ENCODE results near the gene DAPK2. TPM values are rescaled to one million over a fixed set of nuclear protein-coding genes. Genes with fewer than 3 reads are reported as not detected.
"Not testable (repeated sequence)": the region's sequence is repeated elsewhere in the genome, so short reads cannot be mapped to it uniquely, and the experiment has no call there.

Gene DAPK2
- total and polyA plus RNA-seq, 8 donors = 18.3 to 59.3 (median 24.2) TPM

DNA sequence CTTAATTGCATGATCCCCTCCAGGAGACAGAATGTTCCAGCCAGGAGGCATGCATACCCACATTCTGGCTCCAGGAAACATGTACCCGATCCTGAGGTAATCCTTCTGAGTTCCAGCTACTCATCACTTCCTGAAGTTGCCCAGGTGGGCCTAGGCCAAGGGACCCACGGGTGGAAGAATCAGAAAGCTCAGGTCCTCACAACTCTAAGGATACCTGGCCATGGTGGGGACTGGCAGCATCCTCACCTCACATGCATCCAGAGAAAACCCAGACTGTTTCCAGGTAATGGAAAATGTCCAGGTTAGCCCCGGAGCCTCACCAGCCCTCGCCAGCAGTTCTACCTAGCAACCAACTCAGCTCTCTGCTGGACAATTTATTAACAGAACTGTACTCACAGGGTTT is 78.2 kb downstream of the DAPK2 start:
- intact Hi-C loops (cut with DNase I) = no loop called here
- no peak overlapping the region for H3K4me3 ChIP-seq
- H3K4me1 ChIP-seq = peaks cover 14 to 24% of the 10 kb centered on the region in 2 donors
- peak overlapping the region in 1 of 2 donors; percentile 61 for H3K27ac ChIP-seq
- DNase-seq = no peak
- no peaks in the 10 kb centered on the region for H3K9me3 ChIP-seq
- peak; percentile 15 for ATAC-seq
- peaks cover 0 to 13% of the 10 kb centered on the region in 2 donors for H3K36me3 ChIP-seq
- TF ChIP-seq, protein P1, sequence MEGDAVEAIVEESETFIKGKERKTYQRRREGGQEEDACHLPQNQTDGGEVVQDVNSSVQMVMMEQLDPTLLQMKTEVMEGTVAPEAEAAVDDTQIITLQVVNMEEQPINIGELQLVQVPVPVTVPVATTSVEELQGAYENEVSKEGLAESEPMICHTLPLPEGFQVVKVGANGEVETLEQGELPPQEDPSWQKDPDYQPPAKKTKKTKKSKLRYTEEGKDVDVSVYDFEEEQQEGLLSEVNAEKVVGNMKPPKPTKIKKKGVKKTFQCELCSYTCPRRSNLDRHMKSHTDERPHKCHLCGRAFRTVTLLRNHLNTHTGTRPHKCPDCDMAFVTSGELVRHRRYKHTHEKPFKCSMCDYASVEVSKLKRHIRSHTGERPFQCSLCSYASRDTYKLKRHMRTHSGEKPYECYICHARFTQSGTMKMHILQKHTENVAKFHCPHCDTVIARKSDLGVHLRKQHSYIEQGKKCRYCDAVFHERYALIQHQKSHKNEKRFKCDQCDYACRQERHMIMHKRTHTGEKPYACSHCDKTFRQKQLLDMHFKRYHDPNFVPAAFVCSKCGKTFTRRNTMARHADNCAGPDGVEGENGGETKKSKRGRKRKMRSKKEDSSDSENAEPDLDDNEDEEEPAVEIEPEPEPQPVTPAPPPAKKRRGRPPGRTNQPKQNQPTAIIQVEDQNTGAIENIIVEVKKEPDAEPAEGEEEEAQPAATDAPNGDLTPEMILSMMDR (IDR thresholded peaks at IDR 0.05) = no peak
- no peaks in the 10 kb centered on the region for H3K27me3 ChIP-seq

DNA sequence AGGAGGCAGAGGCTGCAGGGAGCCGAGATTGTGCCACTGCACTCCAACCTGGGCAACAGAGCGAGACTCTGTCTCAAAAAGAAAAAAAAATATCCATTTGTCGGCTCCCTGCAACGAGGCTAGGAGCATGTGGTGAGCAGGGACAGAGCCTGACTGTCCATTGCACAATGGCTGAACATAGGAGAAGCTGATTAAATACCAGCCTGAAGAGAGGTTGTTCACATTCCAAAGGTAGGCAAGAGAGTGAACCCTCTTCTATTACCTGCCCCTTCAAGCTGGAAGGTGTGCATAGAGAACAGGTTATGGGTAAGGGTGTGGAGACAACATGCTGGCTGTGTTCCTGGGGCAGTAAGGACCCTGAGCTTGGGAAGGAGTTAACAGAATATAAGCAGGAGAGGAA is 78.7 kb downstream of the DAPK2 start:
- Histone ChIP-seq H3K9me3 (no peaks in the 10 kb centered on the region), H3K4me1 (peaks cover 14 to 24% of the 10 kb centered on the region in 2 donors), H3K4me3 (no peak overlapping the region), H3K27ac (peak overlapping the region; percentile 45 to 61), H3K27me3 (no peaks in the 10 kb centered on the region), H3K36me3 (peaks cover 0 to 13% of the 10 kb centered on the region in 2 donors)
- no peak for DNase-seq
- TF ChIP-seq, protein P1 (IDR thresholded peaks at IDR 0.05) = no peak
- peak; percentile 75 for ATAC-seq
- intact Hi-C loops (cut with DNase I) = no loop called here

DNA sequence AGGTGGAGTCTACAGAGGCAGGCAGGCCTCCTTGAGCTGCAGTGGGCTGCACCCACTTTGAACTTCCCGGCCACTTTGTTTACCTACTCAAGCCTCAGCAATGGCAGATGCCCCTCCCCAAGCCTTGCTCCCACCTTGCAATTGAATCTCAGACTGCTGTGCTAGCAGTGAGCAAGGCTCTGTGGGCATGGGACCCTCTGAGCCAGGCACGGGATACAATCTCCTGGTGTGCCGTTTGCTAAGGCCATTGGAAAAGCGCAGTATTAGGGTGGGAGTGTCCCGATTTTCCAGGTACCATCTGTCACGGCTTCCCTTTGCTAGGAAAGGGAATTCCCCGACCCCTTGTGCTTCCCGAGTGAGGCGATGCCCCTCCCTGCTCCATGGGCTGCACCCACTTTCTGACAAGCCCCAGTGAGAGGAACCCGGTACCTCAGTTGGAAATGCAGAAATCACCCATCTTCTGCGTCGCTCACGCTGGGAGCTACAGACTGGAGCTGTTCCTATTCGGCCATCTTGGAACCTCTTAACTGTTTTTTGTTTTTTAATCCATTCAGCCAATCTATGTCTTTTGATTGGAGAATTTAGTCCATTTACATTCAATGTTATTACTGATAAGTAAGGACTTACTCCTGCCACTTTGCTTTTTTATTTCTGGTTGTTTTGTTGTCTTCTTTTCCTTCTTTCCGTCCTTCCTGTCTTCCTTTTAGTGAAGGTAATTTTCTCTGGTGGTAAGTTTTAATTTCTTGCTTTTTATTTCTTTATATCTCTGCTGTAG is 83.2 kb downstream of the DAPK2 start:
- H3K4me3 ChIP-seq; H3K27ac ChIP-seq; intact Hi-C loops (cut with DNase I); ATAC-seq; H3K4me1 ChIP-seq; H3K27me3 ChIP-seq; DNase-seq; H3K9me3 ChIP-seq: not testable (repeated sequence)
- H3K36me3 ChIP-seq = peaks cover 0 to 13% of the 10 kb centered on the region in 2 donors

DNA sequence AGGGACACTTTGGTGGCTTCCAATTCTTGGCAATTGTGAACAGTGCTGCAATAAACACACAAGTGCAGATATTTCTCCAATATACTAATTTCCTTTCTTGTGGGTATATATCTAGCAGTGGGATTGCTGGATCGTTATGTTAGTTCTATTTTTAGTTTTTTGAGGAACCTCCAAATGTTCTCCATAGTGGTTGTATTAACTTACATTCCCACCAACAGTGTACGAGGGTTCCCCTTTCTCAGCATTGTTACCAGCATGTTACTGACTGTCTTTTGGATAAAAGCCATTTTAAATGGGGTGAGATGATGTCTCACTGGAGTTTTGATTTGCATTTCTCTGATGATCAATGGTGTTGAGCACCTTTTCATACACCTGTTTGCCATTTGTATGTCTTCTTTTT is 92.8 kb downstream of the DAPK2 start:
- Histone ChIP-seq H3K27ac (no peak overlapping the region), H3K27me3 (no peaks in the 10 kb centered on the region), H3K36me3 (no peaks in the 10 kb centered on the region), H3K4me3 (no peak overlapping the region), H3K9me3 (peaks cover 0 to 3% of the 10 kb centered on the region in 2 donors), H3K4me1 (peaks cover 0 to 22% of the 10 kb centered on the region in 2 donors)
- intact Hi-C loops (cut with DNase I) = no loop called here
- DNase-seq = no peak
- ATAC-seq = no peak
- TF ChIP-seq, protein P1 (IDR thresholded peaks at IDR 0.05) = no peak

DNA sequence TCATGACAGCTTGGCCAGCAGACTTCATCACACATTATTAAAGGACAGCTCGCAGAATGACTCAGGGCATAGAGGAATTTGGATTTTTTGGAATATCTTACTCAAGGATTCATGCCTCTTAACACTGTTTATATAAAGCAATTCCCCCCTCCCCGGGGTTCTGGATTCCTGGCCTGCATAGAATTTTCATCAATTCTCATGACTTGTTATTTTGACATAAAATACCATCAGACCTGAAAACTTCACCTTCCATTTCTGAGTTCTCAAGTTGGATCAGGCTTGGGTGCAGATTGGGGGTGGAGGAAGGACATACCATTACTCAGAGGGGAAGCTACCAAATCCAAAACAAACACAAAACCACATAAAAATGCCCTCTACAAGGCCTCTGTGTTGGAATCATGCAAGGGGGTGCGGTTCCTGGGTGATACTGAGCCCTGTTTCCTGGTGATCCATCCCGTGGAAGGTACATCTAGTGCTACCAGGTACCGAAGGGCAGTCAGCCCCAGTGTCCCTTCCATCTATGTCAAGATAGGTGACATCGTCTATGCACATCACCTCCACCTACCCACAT is 95.3 kb downstream of the DAPK2 start:
- peaks cover 0 to 22% of the 10 kb centered on the region in 2 donors for H3K4me1 ChIP-seq
- DNase-seq (no peak), ATAC-seq (peak; percentile 7)
- TF ChIP-seq, protein P1 (IDR thresholded peaks at IDR 0.05) = no peak
- intact Hi-C loops (cut with DNase I) = no loop called here
- H3K4me3 ChIP-seq = no peak overlapping the region
- no peaks in the 10 kb centered on the region for H3K36me3 ChIP-seq
- no peaks in the 10 kb centered on the region for H3K9me3 ChIP-seq
- no peaks in the 10 kb centered on the region for H3K27me3 ChIP-seq
- H3K27ac ChIP-seq = peak overlapping the region; percentile 16 to 46
